ENCODE measurements around the gene TMEM225B.

DNA sequence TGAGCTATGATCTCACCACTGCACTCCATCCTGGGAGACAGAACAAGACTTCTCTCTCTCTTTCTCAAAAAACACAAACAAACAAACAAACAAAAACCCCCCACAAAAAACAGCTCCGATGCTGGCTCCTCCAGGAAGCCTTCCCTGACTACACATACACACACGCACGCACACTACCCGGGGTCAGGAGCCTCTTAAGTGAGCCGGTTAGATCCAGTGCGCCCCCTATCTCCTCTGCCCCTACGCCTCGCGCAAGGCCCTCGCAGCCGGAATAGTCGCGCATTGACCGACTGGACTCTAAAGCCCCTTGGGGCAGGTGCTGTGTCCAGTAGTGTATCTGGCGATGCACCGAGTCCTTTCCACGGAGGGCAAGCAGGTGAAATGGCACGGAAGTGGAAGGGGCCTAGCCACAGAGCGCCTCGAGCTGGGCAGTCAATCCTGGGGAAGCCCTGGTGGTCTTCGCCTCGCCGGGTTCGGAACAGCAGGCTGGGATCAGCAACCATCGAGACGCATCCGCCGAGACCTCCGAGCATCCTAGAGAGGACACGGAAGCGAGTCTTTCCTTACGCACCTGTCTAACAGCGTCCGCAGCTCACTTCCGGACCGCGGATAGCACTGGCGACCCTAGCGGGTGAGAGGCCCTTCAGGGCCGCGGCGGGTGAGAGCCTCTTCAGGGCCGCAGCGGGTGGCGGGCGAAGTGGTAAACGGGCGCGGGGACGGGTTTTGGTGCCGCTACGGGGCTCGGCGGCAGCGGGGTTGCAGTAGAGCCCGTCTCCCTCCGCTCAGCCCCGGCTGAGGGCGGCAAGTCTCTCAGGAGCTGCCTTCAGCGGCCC, 18.5 kb downstream of the TMEM225B start, which contains the start of gene ZSCAN25:
- peak in 2 of 5 experiments; percentile 18 to 50 for TF ChIP-seq CTCF (IDR thresholded peaks at IDR 0.05 in 4 of 5, conservative IDR thresholded peaks at IDR 0.05 in 1 of 5)
- TF ChIP-seq POLR2A (IDR thresholded peaks at IDR 0.05), result peak; percentile 36 to 66
